NT2/D1 (cell line): Measurements from ENCODE around the gene CD37.

ENCODE experiments used
- SUZ12 ChIP-seq: IDR thresholded peaks from 2 replicates; pipeline ENCODE4 v1.6.1; 2011; ENCODE audit not compliant: insufficient read length, insufficient read depth; ENCODE audit errors: extremely low read depth
- YY1 ChIP-seq: IDR thresholded peaks from 2 replicates; pipeline ENCODE4 v1.6.1; 2011; ENCODE audit not compliant: insufficient read length, insufficient read depth
- ZNF274 ChIP-seq: IDR thresholded peaks from 2 replicates; pipeline ENCODE4 v1.6.1; 2011; ENCODE audit warnings: mild to moderate bottlenecking, low read depth, low read length

- no peak for TF ChIP-seq YY1
- TF ChIP-seq ZNF274, result no peak
- no peak for TF ChIP-seq SUZ12
Observed at GRCh38 chr19:49348305-49349189, 13.3 kb downstream of the CD37 start.
